OCI-M1 (cell line): ENCODE results near the gene DHRS11.
A peak's percentile ranks its signal among the peaks of the same experiment; 100 is the strongest.
"Not testable (repeated sequence)": the region's sequence is repeated elsewhere in the genome, so short reads cannot be mapped to it uniquely, and the experiment has no call there.

Experiments
- DNase-seq: peaks from one replicate; lab custom pipeline; 2025; lab: John Stamatoyannopoulos, UW

Gene DHRS11

GRCh38 chr17:36593656-36594316 is 2.1 kb downstream of the DHRS11 start:
- no peak for DNase-seq

GRCh38 chr17:36594626-36595401 is 3.1 kb downstream of the DHRS11 start:
- no peak for DNase-seq

- DNase-seq, result no peak
Measured at GRCh38 chr17:36597226-36597625, 5.5 kb downstream of the DHRS11 start.

GRCh38 chr17:36597866-36598777 is 6.4 kb downstream of the DHRS11 start:
- DNase-seq, result no peak

GRCh38 chr17:36598951-36599401 is 7.3 kb downstream of the DHRS11 start:
- no peak for DNase-seq

GRCh38 chr17:36599546-36600250 is 8.0 kb downstream of the DHRS11 start:
- DNase-seq, result no peak

- DNase-seq, result peak; percentile 54
Measured at GRCh38 chr17:36600465-36600864, 8.8 kb downstream of the DHRS11 start.

GRCh38 chr17:36600936-36601302 is 9.2 kb downstream of the DHRS11 start:
- no peak for DNase-seq

- peak; percentile 98 for DNase-seq
Measured at GRCh38 chr17:36601303-36602029, 9.8 kb downstream of the DHRS11 start, which contains the start of gene MRM1. MRM1 (plus strand) TSS chr17:36601583; CDS start chr17:36601811, 228 bp downstream.

GRCh38 chr17:36602030-36602748 is 10.5 kb downstream of the DHRS11 start:
- peak; percentile 53 for DNase-seq

- peak; percentile 88 for DNase-seq
Measured at GRCh38 chr17:36602924-36603384, 11.3 kb downstream of the DHRS11 start.

- not testable (repeated sequence) for DNase-seq
Measured at GRCh38 chr17:36605028-36605427, 13.3 kb downstream of the DHRS11 start.

- no peak for DNase-seq
Measured at GRCh38 chr17:36608280-36608679, 16.6 kb downstream of the DHRS11 start.

- no peak for DNase-seq
Measured at GRCh38 chr17:36608794-36609497, 17.3 kb downstream of the DHRS11 start.

GRCh38 chr17:36609498-36609862 is 17.8 kb downstream of the DHRS11 start:
- no peak for DNase-seq

- DNase-seq, result no peak
Measured at GRCh38 chr17:36610474-36610873, 18.8 kb downstream of the DHRS11 start.

GRCh38 chr17:36611345-36612072 is 19.8 kb downstream of the DHRS11 start:
- DNase-seq, result peak; percentile 74

- no peak for DNase-seq
Measured at GRCh38 chr17:36612323-36612722, 20.6 kb downstream of the DHRS11 start.

- DNase-seq, result no peak
Measured at GRCh38 chr17:36613155-36613554, 21.5 kb downstream of the DHRS11 start.
